AG10803 (cell line): ENCODE measurements around the gene RBMXL2.

Experiments
- DNase-seq: peaks from one replicate; pipeline ENCODE4 v3.0.0; 2010; ENCODE audit warnings: low read depth
- H3K4me3 ChIP-seq: 2 replicates; pipeline ENCODE4 v1.5.1; 2011; ENCODE audit warnings: mild to moderate bottlenecking, low read length, control low read depth
- TF ChIP-seq, protein P1 (sequence below): conservative IDR thresholded peaks from 2 replicates; pipeline ENCODE4 v1.5.1; 2011; ENCODE audit warnings: mild to moderate bottlenecking, low read length, control low read depth, inconsistent platforms

Gene RBMXL2

GRCh38 chr11:7088921-7089320, at the start of gene RBMXL2:
Gene RBMXL2, plus strand, starts transcription at chr11:7088998. Its CDS starts 123 bp downstream, at chr11:7089121.
- H3K4me3 ChIP-seq: no peak within 1 kb of the TSS
- TF ChIP-seq, protein P1, sequence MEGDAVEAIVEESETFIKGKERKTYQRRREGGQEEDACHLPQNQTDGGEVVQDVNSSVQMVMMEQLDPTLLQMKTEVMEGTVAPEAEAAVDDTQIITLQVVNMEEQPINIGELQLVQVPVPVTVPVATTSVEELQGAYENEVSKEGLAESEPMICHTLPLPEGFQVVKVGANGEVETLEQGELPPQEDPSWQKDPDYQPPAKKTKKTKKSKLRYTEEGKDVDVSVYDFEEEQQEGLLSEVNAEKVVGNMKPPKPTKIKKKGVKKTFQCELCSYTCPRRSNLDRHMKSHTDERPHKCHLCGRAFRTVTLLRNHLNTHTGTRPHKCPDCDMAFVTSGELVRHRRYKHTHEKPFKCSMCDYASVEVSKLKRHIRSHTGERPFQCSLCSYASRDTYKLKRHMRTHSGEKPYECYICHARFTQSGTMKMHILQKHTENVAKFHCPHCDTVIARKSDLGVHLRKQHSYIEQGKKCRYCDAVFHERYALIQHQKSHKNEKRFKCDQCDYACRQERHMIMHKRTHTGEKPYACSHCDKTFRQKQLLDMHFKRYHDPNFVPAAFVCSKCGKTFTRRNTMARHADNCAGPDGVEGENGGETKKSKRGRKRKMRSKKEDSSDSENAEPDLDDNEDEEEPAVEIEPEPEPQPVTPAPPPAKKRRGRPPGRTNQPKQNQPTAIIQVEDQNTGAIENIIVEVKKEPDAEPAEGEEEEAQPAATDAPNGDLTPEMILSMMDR: no peak
- DNase-seq: no peak

- TF ChIP-seq, protein P1: no peak
Measured at GRCh38 chr11:7046474-7047175, 42.2 kb upstream of the RBMXL2 start.

GRCh38 chr11:7050191-7050590, 38.6 kb upstream of the RBMXL2 start:
- H3K4me3 ChIP-seq: no peak overlapping the region
- DNase-seq: no peak
- TF ChIP-seq, protein P1: no peak

More at GRCh38 chr11:7046474-7047175, 42.2 kb upstream of the RBMXL2 start:
- no peak overlapping the region for H3K4me3 ChIP-seq
- peak; percentile 42 for DNase-seq

DNA sequence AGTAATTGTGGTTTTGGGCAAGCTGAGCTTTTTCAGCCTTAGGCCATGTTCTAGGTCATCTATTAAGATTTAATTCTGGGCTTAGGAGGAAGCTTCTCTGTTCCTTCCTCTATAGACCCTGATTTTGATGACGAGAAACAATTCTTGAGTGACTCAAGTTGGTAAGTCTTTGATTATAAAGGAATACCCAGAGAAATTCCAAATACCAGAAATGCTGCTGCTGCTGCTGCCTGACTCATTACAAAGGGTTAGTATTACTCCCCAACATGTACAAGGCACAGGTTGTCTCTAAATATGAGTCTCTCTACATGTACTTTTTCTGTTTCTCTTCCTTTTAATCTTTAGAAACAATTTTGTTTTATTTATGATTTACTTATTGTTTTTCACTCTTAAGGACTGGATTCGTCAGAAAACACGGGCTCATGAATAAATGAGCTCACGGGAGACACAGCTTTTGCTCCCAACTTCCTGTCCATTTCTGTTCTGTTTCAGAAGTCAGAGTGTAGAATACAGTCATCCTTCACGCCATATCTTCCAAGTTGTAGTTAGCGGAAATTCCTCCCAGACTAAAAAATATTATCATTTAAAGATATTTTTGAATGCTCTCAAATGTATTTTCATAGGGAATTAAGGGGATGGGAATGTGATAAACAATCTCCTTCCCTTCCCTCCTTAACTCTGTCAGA, 31.8 kb upstream of the RBMXL2 start:
- DNase-seq: no peak
- TF ChIP-seq, protein P1: no peak
- no peak overlapping the region for H3K4me3 ChIP-seq

- no peak overlapping the region for H3K4me3 ChIP-seq
- TF ChIP-seq, protein P1: no peak
- no peak for DNase-seq
Measured at GRCh38 chr11:7057641-7058040, 31.2 kb upstream of the RBMXL2 start.

- TF ChIP-seq, protein P1: no peak
- no peak overlapping the region for H3K4me3 ChIP-seq
- DNase-seq: peak; percentile 59
Measured at GRCh38 chr11:7060868-7061267, 27.9 kb upstream of the RBMXL2 start.

DNA sequence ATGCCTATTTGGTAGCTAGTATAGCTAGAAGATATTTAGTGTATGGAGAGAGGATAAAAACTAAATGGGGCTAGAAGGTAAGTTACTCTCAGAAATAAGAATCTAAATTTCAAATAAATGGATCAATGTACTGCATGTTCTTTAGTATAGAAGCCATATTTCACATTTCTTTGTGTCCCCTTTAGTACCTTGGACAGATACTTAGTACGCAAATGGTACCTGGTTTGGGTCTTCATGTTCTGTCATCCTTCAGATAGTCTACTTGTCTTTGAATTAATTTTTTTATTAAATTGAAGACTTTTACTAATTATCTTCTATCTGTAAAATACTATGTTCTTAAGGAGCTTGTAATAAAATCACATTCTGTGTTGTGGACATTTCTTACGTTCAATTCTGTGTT, 26.3 kb upstream of the RBMXL2 start:
- TF ChIP-seq, protein P1: no peak
- no peak overlapping the region for H3K4me3 ChIP-seq
- no peak for DNase-seq
